ENCODE measurements around the gene CHRNA4.

DNA sequence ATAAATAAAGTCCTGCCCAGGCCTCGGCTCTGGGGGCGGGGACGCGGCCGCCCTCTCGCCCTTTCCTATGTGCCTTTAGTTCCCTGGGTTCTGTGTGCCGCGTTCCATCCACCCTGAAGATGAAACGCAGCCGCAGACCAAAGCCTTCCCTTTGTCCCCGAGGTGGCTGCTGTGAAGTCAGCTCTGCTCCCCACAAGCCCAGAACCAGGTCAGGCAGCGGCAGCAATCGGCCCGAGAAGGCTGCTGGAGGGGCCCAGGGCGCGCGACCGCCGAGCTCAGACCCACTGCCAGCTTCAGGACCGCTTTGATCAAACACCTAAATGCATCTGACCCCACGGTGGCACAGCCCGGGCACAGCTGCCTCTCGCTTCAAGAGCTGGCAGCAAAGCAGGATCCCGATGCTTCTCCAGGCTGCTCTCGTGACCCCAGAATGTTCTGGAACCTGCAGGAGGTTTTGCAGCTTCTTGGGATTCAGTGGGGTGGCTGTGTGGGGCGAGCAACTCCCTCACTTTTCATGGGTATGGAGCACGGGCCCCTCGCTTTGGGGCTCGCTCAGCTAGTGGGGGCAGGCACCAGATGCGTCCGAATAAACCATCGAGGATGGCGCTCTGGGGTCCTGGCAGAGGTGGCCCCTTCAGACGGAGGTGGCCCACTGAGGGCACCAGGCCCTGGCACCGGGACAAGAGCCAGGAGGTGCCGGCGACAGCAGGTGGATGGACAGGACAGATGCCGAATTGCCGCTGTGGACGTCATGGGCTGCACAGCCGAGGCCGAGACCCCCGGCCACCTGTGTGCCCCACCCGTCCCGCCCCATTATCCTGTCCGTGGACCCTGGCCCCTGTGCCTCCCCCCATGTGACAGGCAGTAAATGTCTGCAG, 13.0 kb downstream of the CHRNA4 start:
- TF ChIP-seq POLR2A (IDR thresholded peaks at IDR 0.05; ENCODE audit: low read depth, low read length) (no peak), TAF1 (IDR thresholded peaks at IDR 0.05; ENCODE audit: borderline replicate concordance, low read depth, low read length) (no peak), POLR2AphosphoS5 (IDR thresholded peaks at IDR 0.05; ENCODE audit: low read depth, low read length) (no peak)

All from GM12892 (cell line).